GM23248 (cell line): ENCODE measurements around the gene CADPS2. TPM values are rescaled to one million over a fixed set of nuclear protein-coding genes. Genes with fewer than 3 reads are reported as not detected.

Experiments
- DNase-seq: peaks from one replicate; pipeline ENCODE4 v3.0.0-alpha.2; 2015
- H2AFZ ChIP-seq: fragments of 200-600 bp; sonication (generic); 2 replicates; pipeline ENCODE4 v1.6.1; 2016; ENCODE audit warnings: antibody characterized with exemption
- H3F3A ChIP-seq: fragments of 200-600 bp; sonication (generic); 2 replicates; pipeline ENCODE4 v1.6.1; 2016; ENCODE audit warnings: mild to moderate bottlenecking, antibody characterized with exemption, mixed run types; ENCODE audit not compliant: insufficient read depth
- H3K27ac ChIP-seq: fragments of 200-600 bp; sonication (generic); 2 replicates; pipeline ENCODE4 v1.5.1; 2016; ENCODE audit warnings: mild to moderate bottlenecking
- H3K27me3 ChIP-seq: fragments of 200-600 bp; sonication (generic); replicated peaks from 2 replicates; pipeline ENCODE4 v1.6.1; 2016; ENCODE audit warnings: mild to moderate bottlenecking; ENCODE audit not compliant: insufficient read depth
- H3K36me3 ChIP-seq: fragments of 200-600 bp; sonication (generic); 2 replicates; pipeline ENCODE4 v1.6.1; 2016; ENCODE audit warnings: low read depth, mild to moderate bottlenecking
- H3K4me1 ChIP-seq: fragments of 200-600 bp; sonication (generic); 2 replicates; pipeline ENCODE4 v1.6.1; 2016; ENCODE audit warnings: mild to moderate bottlenecking; ENCODE audit not compliant: insufficient read depth
- H3K4me2 ChIP-seq: fragments of 200-600 bp; sonication (generic); one replicate; pipeline ENCODE4 v1.6.1; 2016; ENCODE audit warnings: mild to moderate bottlenecking; ENCODE audit not compliant: unreplicated experiment
- H3K4me3 ChIP-seq: fragments of 200-600 bp; sonication (generic); 2 replicates; pipeline ENCODE4 v1.5.1; 2016; ENCODE audit warnings: mild to moderate bottlenecking
- H3K79me2 ChIP-seq: fragments of 200-600 bp; sonication (generic); 2 replicates; pipeline ENCODE4 v1.6.1; 2016; ENCODE audit warnings: mild to moderate bottlenecking; ENCODE audit not compliant: insufficient read depth
- H3K9ac ChIP-seq: fragments of 200-600 bp; sonication (generic); 2 replicates; pipeline ENCODE4 v1.6.1; 2016; ENCODE audit warnings: mild to moderate bottlenecking
- H3K9me2 ChIP-seq: fragments of 200-600 bp; sonication (generic); 2 replicates; pipeline ENCODE4 v1.6.1; 2016; ENCODE audit warnings: mixed run types, mild to moderate bottlenecking, moderate library complexity; ENCODE audit not compliant: insufficient read depth
- H3K9me3 ChIP-seq: fragments of 200-600 bp; sonication (generic); one replicate; pipeline ENCODE4 v1.6.1; 2017; ENCODE audit warnings: low read depth
- H4K20me1 ChIP-seq: fragments of 200-600 bp; sonication (generic); 2 replicates; pipeline ENCODE4 v1.6.0; 2016; ENCODE audit not compliant: insufficient read depth
- EZH2 ChIP-seq: fragments of 200-600 bp; sonication (generic); IDR thresholded peaks from 2 replicates; pipeline ENCODE4 v1.6.1; 2018; ENCODE audit warnings: antibody characterized with exemption, mild to moderate bottlenecking; ENCODE audit not compliant: insufficient read depth, poor library complexity, severe bottlenecking
- EZH2phosphoT487 ChIP-seq: fragments of 200-600 bp; sonication (generic); IDR thresholded peaks from 2 replicates; pipeline ENCODE4 v1.6.1; 2018; ENCODE audit warnings: antibody characterized with exemption, moderate library complexity, mild to moderate bottlenecking, low read depth; ENCODE audit not compliant: insufficient read depth
- WGBS, 2 experiments: methylation state at CpG; one replicate each; pipeline ENCODE4 v1.1.6; 2015 to 2017; ENCODE audit warnings: low lambda C conversion rate in 2 of 2, low coverage in 1 of 2; ENCODE audit errors: missing lambda C conversion rate in 2 of 2; 5-methylcytosine and 5-hydroxymethylcytosine counted together
- in situ Hi-C: fragments of 300-500 bp; cut with MboI; formaldehyde crosslinking; loops from 2 replicates; pipeline ENCODE4 v1.15.0; 2020
- polyA plus RNA-seq: library from polyadenylated mRNA; unstranded; fragments of >200 nt; fragmentation: Nextera tagmentation; extraction: Ambion mirVana; gene quantifications from 2 replicates; pipeline ENCODE4 v1.2.1, GENCODE V29; 2016
- total RNA-seq: library from RNA; depleted of rRNA; stranded (reverse); fragments of >200 nt; shearing (Covaris generic); gene quantifications from 2 replicates; pipeline ENCODE4 v1.2.3, GENCODE V29; 2014

Gene CADPS2
- total and polyA plus RNA-seq, 2 experiments from 2014 or later: 0.06 to 0.43 TPM

GRCh38 chr7:122706836-122707235 is 179.4 kb downstream of the CADPS2 start:
- no peak for TF ChIP-seq EZH2
- no peak for TF ChIP-seq EZH2phosphoT487
- Histone ChIP-seq H3K9me2 (no peaks in the 10 kb centered on the region), H3K27me3 (no peaks in the 10 kb centered on the region), H2AFZ (no peak overlapping the region), H3F3A (no peaks in the 10 kb centered on the region), H3K4me2 (no peak overlapping the region), H3K9me3 (no peaks in the 10 kb centered on the region), H3K4me3 (no peak overlapping the region), H3K27ac (no peak overlapping the region), H3K9ac (no peak overlapping the region), H3K4me1 (no peaks in the 10 kb centered on the region), H3K36me3 (no peaks in the 10 kb centered on the region), H4K20me1 (no peaks in the 10 kb centered on the region), H3K79me2 (no peaks in the 10 kb centered on the region)
- no peak for DNase-seq
- in situ Hi-C loops: no loop called here
- 27 to 31% methylated on average over 2 of the region's 2 CpGs for WGBS, 2 experiments

DNA sequence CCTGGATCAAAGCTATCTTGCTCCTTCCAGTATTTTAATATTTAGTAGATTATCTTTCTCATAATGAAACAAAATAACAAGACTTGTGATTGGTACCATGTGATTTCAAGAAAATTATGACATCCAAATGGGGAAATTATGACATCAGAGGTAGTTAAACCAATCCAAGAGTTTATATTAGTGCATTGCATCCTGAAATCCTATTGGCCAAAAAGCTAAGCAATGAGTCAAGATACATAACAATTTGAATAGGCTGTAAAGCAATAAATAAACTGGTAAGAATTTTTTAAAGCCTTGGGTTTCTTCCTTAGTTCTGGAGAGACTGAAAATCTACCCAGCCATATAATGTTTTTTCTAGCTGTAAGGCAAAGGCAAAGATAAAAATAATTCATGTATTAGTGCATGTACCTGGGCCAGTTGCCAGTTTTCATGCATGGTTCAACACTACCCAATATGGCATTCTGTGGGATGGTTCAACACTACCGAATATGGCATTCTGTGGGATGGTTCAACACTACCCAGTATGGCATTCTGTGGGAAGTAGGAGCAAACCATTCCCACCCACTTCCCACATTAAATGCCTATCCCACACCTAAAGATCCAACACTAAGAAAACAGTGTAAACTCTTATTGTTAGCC is 183.3 kb downstream of the CADPS2 start, which contains the start of gene RNF148:
Gene RNF148 (minus strand): TSS at position 51 of the 639 bp plus-strand sequence. CDS start 172 bp downstream, outside the sequence.
- Histone ChIP-seq H3K27ac (no peak within 1 kb of the TSS), H3K27me3 (no peaks in the 10 kb centered on the region), H3K4me1 (no peaks in the 10 kb centered on the region), H3K79me2 (no peaks in the 10 kb centered on the region), H3K9me3 (no peaks in the 10 kb centered on the region), H3K9ac (no peak within 1 kb of the TSS), H4K20me1 (no peaks in the 10 kb centered on the region), H3K4me2 (no peak within 1 kb of the TSS), H3K4me3 (no peak within 1 kb of the TSS), H3K36me3 (no peaks in the 10 kb centered on the region), H3K9me2 (no peaks in the 10 kb centered on the region), H3F3A (no peaks in the 10 kb centered on the region), H2AFZ (no peak within 1 kb of the TSS)
- WGBS, 2 experiments: 39 to 47% methylated on average over 1 of the region's 1 CpG
- no peak for DNase-seq
- in situ Hi-C loops: no loop called here
- TF ChIP-seq EZH2: no peak
- TF ChIP-seq EZH2phosphoT487: no peak

GRCh38 chr7:122699017-122699416 is 187.2 kb downstream of the CADPS2 start, which contains the start of gene RNF133:
Gene RNF133 (minus strand): TSS chr7:122699117. CDS start chr7:122698918, 199 bp downstream.
- H4K20me1 ChIP-seq: no peaks in the 10 kb centered on the region
- TF ChIP-seq EZH2: no peak
- no peak for TF ChIP-seq EZH2phosphoT487
- H3K4me2 ChIP-seq: no peak within 1 kb of the TSS
- H3K79me2 ChIP-seq: no peaks in the 10 kb centered on the region
- in situ Hi-C loops: no loop called here
- H3K9ac ChIP-seq: no peak within 1 kb of the TSS
- no peaks in the 10 kb centered on the region for H3K4me1 ChIP-seq
- no peaks in the 10 kb centered on the region for H3F3A ChIP-seq
- H2AFZ ChIP-seq: no peak within 1 kb of the TSS
- no peaks in the 10 kb centered on the region for H3K9me3 ChIP-seq
- no peak within 1 kb of the TSS for H3K27ac ChIP-seq
- no peak for DNase-seq
- no peaks in the 10 kb centered on the region for H3K9me2 ChIP-seq
- no peaks in the 10 kb centered on the region for H3K27me3 ChIP-seq
- H3K36me3 ChIP-seq: no peaks in the 10 kb centered on the region
- H3K4me3 ChIP-seq: no peak within 1 kb of the TSS

DNA sequence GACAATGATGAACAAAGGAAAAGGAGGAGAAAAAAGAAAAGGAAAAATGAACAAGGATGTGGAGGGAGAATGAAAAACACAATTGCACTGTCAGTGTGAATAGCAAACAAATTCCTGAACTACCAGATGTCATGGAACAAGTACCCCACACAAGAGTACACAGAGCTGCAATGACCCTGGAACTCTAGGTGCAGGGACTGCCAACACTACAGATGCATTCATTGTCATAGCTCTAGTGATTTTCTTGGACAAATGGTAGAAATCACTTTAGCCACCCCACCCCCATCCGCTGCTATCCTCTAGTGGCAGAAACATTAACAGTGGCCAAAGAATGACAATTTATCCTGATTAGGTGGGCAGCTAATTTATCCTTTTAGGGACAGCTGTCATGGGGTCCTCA is 190.4 kb downstream of the CADPS2 start:
- Histone ChIP-seq H3K36me3 (no peaks in the 10 kb centered on the region), H4K20me1 (no peaks in the 10 kb centered on the region), H3K27me3 (no peaks in the 10 kb centered on the region), H3K4me1 (no peaks in the 10 kb centered on the region), H2AFZ (no peak overlapping the region), H3K9me3 (no peaks in the 10 kb centered on the region), H3K9ac (no peak overlapping the region), H3K27ac (no peak overlapping the region), H3K79me2 (no peaks in the 10 kb centered on the region), H3F3A (no peaks in the 10 kb centered on the region), H3K9me2 (no peaks in the 10 kb centered on the region), H3K4me3 (no peak overlapping the region), H3K4me2 (no peak overlapping the region)
- WGBS, 2 experiments: 50 to 81% methylated on average over 1 of the region's 1 CpG
- no peak for TF ChIP-seq EZH2phosphoT487
- no peak for TF ChIP-seq EZH2
- in situ Hi-C loops: no loop called here
- DNase-seq: no peak

DNA sequence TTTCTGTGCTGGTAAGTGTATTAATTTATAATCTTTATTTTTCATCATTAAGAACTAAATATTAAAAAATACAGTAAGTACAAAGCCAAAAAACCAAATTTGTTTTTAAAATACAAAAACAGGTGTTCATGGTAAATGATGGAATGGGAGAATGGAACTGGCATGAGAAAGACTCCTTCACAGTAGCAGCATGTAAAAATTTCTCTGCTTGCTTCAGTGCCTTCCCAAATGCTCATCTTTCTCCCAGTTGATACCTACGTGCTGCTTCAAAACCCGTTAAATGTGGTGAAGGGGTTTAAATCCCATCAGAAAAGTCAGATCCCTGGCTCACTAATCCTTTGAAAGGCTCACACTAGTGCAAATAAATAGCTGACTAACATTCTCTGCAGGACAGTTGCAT is 191.6 kb downstream of the CADPS2 start:
- no peaks in the 10 kb centered on the region for H3F3A ChIP-seq
- no peaks in the 10 kb centered on the region for H3K9me3 ChIP-seq
- no peaks in the 10 kb centered on the region for H3K9me2 ChIP-seq
- no peaks in the 10 kb centered on the region for H4K20me1 ChIP-seq
- no peaks in the 10 kb centered on the region for H3K4me1 ChIP-seq
- no peak for TF ChIP-seq EZH2
- no peak for TF ChIP-seq EZH2phosphoT487
- in situ Hi-C loops: no loop called here
- H2AFZ ChIP-seq: no peak overlapping the region
- no peaks in the 10 kb centered on the region for H3K79me2 ChIP-seq
- no peaks in the 10 kb centered on the region for H3K27me3 ChIP-seq
- H3K4me2 ChIP-seq: no peak overlapping the region
- no peaks in the 10 kb centered on the region for H3K36me3 ChIP-seq
- H3K4me3 ChIP-seq: no peak overlapping the region
- no peak for DNase-seq
- no peak overlapping the region for H3K27ac ChIP-seq
- H3K9ac ChIP-seq: no peak overlapping the region
- WGBS, 2 experiments: 29 to 40% methylated on average over 2 of the region's 2 CpGs
